NCI-H2029 treated with DMSO at 0.1 percent for 48 hours (cell line): Measurements from ENCODE around the gene FADS3.

ENCODE experiments used
- DNase-seq: peaks from one replicate; lab custom pipeline; 2025; lab: John Stamatoyannopoulos, UW

The FADS3 gene

GRCh38 chr11:61875698-61876097 is 15.6 kb downstream of the FADS3 start:
- no peak for DNase-seq

DNA sequence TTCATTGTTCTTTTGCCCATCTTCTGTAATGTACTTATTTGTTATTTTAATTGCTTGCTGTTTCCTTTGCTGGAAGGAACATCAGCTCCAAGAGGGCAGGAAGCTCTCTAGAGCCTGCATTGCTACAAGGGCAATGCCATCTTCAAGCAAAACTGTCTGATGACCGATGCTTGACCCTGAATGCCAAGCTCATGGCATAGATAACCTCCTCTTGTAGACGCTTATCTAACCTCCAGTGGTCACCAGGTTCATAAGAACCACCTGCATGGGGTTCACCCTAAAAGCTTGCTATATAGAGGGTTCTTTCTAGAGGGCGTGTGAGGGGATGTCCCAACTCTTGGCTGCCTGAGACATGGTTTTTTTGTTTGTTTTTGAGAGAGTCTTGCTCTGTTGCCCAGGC is 16.5 kb downstream of the FADS3 start:
- no peak for DNase-seq

GRCh38 chr11:61874377-61874809 is 17.0 kb downstream of the FADS3 start:
- DNase-seq = no peak

DNA sequence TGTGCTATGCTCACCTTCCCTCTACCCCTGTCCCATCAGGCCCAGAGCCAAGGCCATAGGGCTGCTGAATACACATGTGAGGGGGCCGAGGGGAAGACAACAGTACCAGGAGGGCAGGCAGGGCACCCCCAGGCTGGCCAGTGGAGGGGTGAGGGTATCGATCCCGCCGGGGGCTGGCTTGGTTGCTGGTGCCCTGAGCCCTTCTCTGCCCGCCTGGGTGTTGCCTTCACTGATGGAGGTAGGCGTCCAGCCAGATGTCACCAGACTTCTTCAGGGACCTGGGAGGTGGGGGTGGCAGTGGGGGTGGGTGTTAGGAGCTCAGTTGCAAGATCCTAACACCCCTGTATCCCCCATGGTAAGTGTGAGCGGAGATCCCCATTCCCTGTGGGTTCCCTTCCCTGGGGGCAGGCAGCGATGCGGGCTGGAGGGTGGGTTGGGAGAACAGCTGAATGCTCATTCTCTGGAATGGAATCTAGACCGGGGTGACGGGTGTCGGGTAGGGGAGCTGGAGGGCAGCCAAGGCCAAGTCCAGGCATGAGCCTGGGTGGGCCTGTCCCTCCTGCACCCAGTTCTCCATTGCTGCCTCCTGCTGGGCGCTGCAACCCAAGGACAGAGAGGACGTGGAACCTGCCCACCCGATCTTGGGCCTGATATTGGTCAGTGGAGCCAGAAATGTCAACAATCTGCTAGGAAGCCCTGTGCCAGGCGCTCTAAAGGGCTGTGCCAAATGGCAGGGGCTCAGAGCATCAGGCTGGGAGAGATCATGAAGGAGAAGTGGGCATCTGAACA is 17.6 kb downstream of the FADS3 start:
- DNase-seq = no peak

GRCh38 chr11:61872935-61873565 is 18.3 kb downstream of the FADS3 start:
- no peak for DNase-seq

GRCh38 chr11:61871158-61871597 is 20.2 kb downstream of the FADS3 start:
- peak; percentile 6 for DNase-seq

DNA sequence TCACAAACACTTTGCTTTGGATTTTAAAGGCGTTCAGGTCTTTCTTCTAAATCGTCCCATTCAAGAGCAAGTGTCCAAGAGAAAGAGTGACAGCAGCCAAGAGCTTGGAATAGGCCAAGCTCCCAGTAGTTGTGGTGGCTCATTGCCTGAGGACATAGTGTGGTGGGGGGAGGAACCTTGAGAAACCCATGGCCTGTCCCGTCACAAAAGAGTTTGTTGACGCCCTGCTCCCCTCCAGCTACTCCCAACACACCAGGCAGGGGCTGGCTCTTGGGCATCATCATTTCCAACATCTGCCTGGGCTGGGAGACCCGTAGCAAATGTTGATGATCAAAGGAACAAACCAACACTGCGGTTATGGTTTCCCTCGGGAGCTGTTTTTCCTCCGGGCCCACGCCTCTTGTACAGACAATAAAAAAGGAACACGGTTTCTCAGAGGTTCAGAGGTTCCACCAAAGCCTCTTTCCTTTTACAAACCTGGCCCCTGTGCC is 20.8 kb downstream of the FADS3 start:
- DNase-seq = no peak

DNA sequence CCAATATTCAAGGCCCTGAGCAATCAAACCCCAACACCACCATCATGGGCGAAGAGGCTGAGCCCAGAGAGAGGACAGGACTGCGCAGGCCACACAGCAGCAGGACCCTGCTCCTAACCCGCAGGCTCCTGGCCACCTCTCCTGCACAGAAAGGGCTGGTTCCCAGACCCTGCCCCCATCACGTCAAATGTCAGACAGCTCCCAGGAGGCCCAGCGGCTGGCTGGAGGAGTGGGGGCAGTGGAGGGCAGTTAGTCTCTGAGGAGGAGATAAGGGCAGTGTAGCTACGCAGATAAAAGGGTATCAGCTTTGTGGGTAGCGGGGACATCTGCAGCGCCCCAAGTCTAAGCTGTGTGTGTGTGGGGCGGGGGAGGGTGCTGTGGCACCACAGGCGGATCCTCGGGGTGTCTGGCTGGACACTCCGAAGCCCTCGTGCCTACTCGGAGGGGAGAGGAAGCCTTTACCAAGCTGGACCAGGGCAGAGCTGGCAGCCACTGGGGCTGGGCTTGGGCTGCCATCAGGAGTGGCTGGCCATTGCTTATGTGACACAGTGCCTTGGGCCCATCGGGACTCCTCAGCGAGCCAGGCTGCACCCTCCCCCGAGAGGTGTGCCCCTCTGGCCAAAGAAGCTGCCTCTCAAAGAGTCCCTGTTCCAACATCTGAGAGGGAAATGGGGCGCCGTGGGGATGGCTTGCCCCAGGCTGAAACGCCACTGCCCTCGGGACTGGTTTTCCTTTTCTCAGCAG is 21.5 kb downstream of the FADS3 start:
- DNase-seq = no peak

- DNase-seq = no peak
These were observed 22.0 kb downstream of the FADS3 start for GRCh38 chr11:61869429-61869707.

DNA sequence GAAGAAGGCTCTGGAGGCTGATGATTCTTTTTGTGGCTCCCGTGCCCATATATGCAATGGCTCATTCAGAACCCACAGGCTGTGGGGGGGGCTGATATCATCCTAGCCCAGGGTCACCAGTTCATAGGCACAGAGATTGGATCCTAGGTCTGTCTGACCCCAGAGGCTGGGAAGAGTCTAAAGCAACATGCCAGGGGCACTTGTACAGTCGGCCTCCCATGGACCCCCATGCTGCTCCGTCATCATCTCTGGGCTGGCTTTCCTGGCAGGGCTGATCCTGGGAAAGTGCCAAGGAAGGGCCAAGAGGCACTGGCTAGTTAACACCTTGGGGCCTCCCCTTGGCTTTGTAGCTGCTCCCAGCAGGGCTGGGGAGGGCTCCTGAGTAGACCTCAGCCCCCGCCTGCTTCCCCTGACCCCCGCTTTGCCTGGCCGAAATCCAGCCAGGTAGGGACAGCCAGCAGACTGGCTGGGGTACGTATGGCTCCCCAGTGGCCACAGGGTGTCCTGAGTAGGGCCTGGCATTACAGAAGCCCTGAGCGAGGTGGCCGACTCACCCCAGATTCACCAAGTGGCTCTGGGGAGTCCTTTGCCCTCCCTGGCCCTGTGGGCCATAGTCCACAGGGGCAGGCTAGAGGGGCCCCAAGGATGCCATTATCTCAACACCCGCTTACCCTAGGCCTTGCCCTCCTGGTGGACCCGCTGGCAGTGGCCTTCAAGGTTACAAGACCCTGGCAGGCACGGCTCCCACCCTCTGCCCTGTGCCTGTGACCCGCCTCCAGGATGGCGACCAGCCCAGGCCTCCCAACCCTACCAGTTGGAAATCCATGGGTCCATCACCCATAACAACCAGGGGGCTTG is 22.5 kb downstream of the FADS3 start:
- DNase-seq = no peak

DNA sequence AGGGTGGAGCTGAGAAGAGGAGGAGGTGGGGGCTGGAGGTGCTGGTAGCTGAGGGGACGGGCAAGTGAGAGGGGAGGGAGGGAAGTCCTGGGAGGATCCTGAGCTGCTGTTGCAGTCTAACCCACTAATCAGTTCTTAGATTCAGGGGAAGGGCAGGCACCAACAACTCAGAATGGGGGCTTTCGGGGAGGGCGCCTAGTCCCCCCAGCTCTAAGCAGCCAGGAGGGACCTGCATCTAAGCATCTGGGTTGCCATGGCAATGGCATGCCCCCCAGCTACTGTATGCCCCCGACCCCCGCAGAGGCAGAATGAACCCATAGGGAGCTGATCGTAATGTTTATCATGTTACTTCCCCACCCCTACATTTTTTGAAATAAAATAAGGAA is 24.4 kb downstream of the FADS3 start:
- no peak for DNase-seq

GRCh38 chr11:61866231-61866957 is 25.0 kb downstream of the FADS3 start:
- no peak for DNase-seq

DNA sequence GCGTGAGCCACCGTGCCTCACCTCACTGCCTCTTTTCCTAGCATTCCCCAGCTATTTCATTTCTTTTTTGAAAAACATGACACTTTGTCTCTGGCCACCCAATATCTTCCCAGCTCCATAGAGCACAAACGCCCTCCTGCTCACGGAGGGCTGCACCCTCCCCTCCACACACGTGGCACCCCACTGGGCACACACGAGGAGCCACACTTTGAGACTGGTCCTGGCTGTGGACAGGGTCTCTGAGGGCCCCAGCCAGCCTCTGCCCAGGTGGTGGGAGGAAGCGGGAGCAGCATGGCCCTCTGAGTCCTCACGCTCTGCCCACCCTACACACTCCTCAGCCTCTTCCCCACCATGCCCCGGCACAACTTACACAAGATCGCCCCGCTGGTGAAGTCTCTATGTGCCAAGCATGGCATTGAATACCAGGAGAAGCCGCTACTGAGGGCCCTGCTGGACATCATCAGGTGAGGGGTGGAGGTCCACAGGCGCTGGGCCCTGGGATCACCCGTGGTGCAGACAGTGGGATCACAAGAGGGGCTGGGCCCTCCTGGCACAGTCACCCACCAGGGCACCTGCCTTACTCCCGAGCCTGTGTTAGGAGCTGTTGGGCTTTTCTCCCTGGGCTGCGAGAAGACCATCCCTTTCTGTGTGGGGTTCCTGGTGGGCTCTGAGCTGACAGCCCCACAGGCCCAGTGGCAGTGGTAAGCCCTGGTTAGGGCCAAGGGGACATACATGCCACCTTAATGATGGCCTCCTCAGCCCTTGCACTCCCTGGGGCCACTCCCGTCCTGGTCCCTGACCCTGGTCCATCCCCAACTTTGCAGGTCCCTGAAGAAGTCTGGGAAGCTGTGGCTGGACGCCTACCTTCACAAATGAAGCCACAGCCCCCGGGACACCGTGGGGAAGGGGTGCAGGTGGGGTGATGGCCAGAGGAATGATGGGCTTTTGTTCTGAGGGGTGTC is 26.2 kb downstream of the FADS3 start:
- DNase-seq = no peak

GRCh38 chr11:61863548-61864081 is 27.7 kb downstream of the FADS3 start:
- DNase-seq = no peak

- no peak for DNase-seq
These were observed 28.4 kb downstream of the FADS3 start for GRCh38 chr11:61862714-61863547.

GRCh38 chr11:61861634-61862033 is 29.7 kb downstream of the FADS3 start:
- DNase-seq = no peak

GRCh38 chr11:61860054-61860903 is 31.1 kb downstream of the FADS3 start:
- peak; percentile 52 for DNase-seq
